Loucy (cell line): ENCODE results near the gene STRN.

ENCODE experiments used
- H2AFZ ChIP-seq: fragments of 200-600 bp; sonication (generic); 2 replicates; pipeline ENCODE4 v1.6.0; 2016; ENCODE audit warnings: antibody characterized with exemption, mild to moderate bottlenecking, low read length, moderate library complexity
- H3F3A ChIP-seq: fragments of 200-600 bp; 2 replicates; pipeline ENCODE4 v1.6.0; 2016; ENCODE audit warnings: antibody characterized with exemption, low read depth, mild to moderate bottlenecking
- H3K27me3 ChIP-seq: fragments of 200-600 bp; sonication (generic); 2 replicates; pipeline ENCODE4 v1.6.1; 2014; ENCODE audit warnings: low read length, mild to moderate bottlenecking; ENCODE audit not compliant: insufficient read depth, poor library complexity, severe bottlenecking
- H3K36me3 ChIP-seq: fragments of 200-600 bp; sonication (generic); 2 replicates; pipeline ENCODE4 v1.6.1; 2016; ENCODE audit warnings: low read length; ENCODE audit not compliant: insufficient read depth
- H3K4me1 ChIP-seq: fragments of 200-600 bp; sonication (generic); 2 replicates; pipeline ENCODE4 v1.5.1; 2014; ENCODE audit warnings: low read length, mild to moderate bottlenecking; ENCODE audit not compliant: insufficient read depth, poor library complexity, severe bottlenecking
- H3K4me2 ChIP-seq: fragments of 200-600 bp; sonication (generic); 2 replicates; pipeline ENCODE4 v1.6.0; 2014; ENCODE audit warnings: antibody characterized with exemption, low read length, low read depth, mild to moderate bottlenecking; ENCODE audit not compliant: poor library complexity, severe bottlenecking
- H3K4me3 ChIP-seq: fragments of 200-600 bp; sonication (generic); 2 replicates; pipeline ENCODE4 v1.5.1; 2014; ENCODE audit warnings: low read length, mild to moderate bottlenecking, mixed read lengths; ENCODE audit not compliant: poor library complexity, severe bottlenecking
- H3K79me2 ChIP-seq: fragments of 200-600 bp; sonication (generic); 2 replicates; pipeline ENCODE4 v1.6.1; 2014; ENCODE audit warnings: low read length; ENCODE audit not compliant: insufficient read depth
- H3K9ac ChIP-seq: fragments of 200-600 bp; sonication (generic); 2 replicates; pipeline ENCODE4 v1.6.0; 2014; ENCODE audit warnings: mild to moderate bottlenecking, low read depth, low read length, moderate library complexity; ENCODE audit not compliant: poor library complexity, severe bottlenecking
- H3K9me2 ChIP-seq: fragments of 200-600 bp; sonication (generic); replicated peaks from 2 replicates; pipeline ENCODE4 v1.6.1; 2016; ENCODE audit warnings: low read depth, low read length, mixed read lengths
- H3K9me3 ChIP-seq: fragments of 200-600 bp; sonication (generic); 2 replicates; pipeline ENCODE4 v1.6.1; 2014; ENCODE audit warnings: mild to moderate bottlenecking, antibody characterized with exemption, low read length, low read depth; ENCODE audit not compliant: insufficient read depth
- H4K20me1 ChIP-seq: fragments of 200-600 bp; sonication (generic); 2 replicates; pipeline ENCODE4 v1.6.0; 2014; ENCODE audit warnings: antibody characterized with exemption, low read length, mild to moderate bottlenecking; ENCODE audit not compliant: insufficient read depth, poor library complexity, severe bottlenecking
- EZH2phosphoT487 ChIP-seq: fragments of 200-600 bp; IDR thresholded peaks from 2 replicates; pipeline ENCODE4 v1.6.1; 2018; ENCODE audit warnings: antibody characterized with exemption, mild to moderate bottlenecking, moderate library complexity, borderline replicate concordance
- TF ChIP-seq, protein P1 (sequence below): fragments of 200-600 bp; sonication (generic); conservative IDR thresholded peaks from 2 replicates; pipeline ENCODE4 v1.5.1; 2014; ENCODE audit warnings: mild to moderate bottlenecking, antibody characterized with exemption, low read length

Gene STRN

DNA sequence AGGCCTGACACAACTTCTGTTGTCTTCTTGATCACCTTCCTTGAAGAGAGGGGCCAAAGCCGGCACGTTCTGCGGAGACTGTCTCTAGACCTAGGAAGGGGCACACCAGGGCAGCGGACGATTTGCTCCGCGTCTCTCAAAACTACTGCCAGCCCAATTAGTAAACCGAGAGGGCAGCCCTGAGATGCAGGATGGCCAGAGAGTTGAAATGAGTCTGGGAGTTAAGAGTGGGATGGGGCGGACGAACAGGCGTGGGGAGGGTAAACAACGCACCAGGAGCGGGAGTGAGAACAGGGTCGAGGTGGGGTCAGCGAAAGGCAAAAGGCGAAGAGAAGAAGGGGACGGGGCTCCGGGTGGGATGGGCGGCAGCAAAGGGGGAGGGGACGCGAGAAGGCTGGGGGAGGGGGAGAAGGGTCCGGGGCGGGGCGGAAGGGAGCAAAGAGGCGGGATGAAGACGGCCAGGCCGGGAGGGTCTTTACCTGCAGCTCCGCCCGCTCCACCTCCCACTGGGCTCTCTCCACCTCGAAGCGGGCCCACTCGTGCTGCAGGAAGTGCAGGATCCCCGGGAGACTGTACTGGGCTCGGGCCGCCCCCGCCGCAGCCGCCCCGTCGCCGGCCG lies 476 bp downstream of the STRN start:
- Histone ChIP-seq H3K4me3 (peak overlapping the region; percentile 91), H3K9me2 (no peaks in the 10 kb centered on the region), H3K9me3 (no peaks in the 10 kb centered on the region), H3F3A (no peaks in the 10 kb centered on the region), H3K4me1 (peaks cover 49% of the 10 kb centered on the region), H3K27me3 (no peaks in the 10 kb centered on the region), H3K9ac (peak overlapping the region; percentile 78), H3K36me3 (no peaks in the 10 kb centered on the region), H4K20me1 (peaks cover 17% of the 10 kb centered on the region), H3K79me2 (peaks cover 52% of the 10 kb centered on the region), H3K4me2 (peak overlapping the region; percentile 88), H2AFZ (peak overlapping the region; percentile 67)
- TF ChIP-seq, protein P1, sequence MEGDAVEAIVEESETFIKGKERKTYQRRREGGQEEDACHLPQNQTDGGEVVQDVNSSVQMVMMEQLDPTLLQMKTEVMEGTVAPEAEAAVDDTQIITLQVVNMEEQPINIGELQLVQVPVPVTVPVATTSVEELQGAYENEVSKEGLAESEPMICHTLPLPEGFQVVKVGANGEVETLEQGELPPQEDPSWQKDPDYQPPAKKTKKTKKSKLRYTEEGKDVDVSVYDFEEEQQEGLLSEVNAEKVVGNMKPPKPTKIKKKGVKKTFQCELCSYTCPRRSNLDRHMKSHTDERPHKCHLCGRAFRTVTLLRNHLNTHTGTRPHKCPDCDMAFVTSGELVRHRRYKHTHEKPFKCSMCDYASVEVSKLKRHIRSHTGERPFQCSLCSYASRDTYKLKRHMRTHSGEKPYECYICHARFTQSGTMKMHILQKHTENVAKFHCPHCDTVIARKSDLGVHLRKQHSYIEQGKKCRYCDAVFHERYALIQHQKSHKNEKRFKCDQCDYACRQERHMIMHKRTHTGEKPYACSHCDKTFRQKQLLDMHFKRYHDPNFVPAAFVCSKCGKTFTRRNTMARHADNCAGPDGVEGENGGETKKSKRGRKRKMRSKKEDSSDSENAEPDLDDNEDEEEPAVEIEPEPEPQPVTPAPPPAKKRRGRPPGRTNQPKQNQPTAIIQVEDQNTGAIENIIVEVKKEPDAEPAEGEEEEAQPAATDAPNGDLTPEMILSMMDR = no peak

- Histone ChIP-seq H3K36me3 (no peaks in the 10 kb centered on the region), H3F3A (no peaks in the 10 kb centered on the region), H3K9me2 (no peaks in the 10 kb centered on the region), H3K4me1 (peaks cover 55% of the 10 kb centered on the region), H4K20me1 (peaks cover 22% of the 10 kb centered on the region), H3K4me2 (peak overlapping the region; percentile 88), H3K9ac (peak overlapping the region; percentile 78), H3K79me2 (peaks cover 58% of the 10 kb centered on the region), H2AFZ (no peak overlapping the region; the same call in 1 of the 2 replicates), H3K9me3 (no peaks in the 10 kb centered on the region), H3K4me3 (peak overlapping the region; percentile 91), H3K27me3 (no peaks in the 10 kb centered on the region)
- TF ChIP-seq, protein P1 = no peak
- TF ChIP-seq EZH2phosphoT487 = no peak
Observed at GRCh38 chr2:36965206-36965605, 1.1 kb downstream of the STRN start.

GRCh38 chr2:36964496-36965058 lies 1.8 kb downstream of the STRN start:
- H3K36me3 ChIP-seq = no peaks in the 10 kb centered on the region
- H3K79me2 ChIP-seq = peaks cover 62% of the 10 kb centered on the region
- peak overlapping the region; percentile 78 for H3K9ac ChIP-seq
- H3K4me1 ChIP-seq = peaks cover 61% of the 10 kb centered on the region
- H4K20me1 ChIP-seq = peaks cover 29% of the 10 kb centered on the region
- H3F3A ChIP-seq = no peaks in the 10 kb centered on the region
- H3K4me2 ChIP-seq = peak overlapping the region; percentile 88
- no peak for TF ChIP-seq EZH2phosphoT487
- TF ChIP-seq, protein P1 = no peak
- peak overlapping the region; percentile 91 for H3K4me3 ChIP-seq
- no peak overlapping the region for H2AFZ ChIP-seq
- no peaks in the 10 kb centered on the region for H3K9me2 ChIP-seq
- H3K27me3 ChIP-seq = no peaks in the 10 kb centered on the region
- H3K9me3 ChIP-seq = no peaks in the 10 kb centered on the region
